HepG2 (cell line): ENCODE measurements around the gene EVA1C. TPM values are rescaled to one million over a fixed set of nuclear protein-coding genes. Genes with fewer than 3 reads are reported as not detected.

Experiments used
- ARNTL ChIP-seq: sonication (generic); formaldehyde crosslinking; IDR thresholded peaks from 2 replicates; pipeline ENCODE4 v1.4.0; 2020; ENCODE audit warnings: mild to moderate bottlenecking, missing genetic modification reagents
- DPF2 ChIP-seq: sonication (generic); formaldehyde crosslinking; IDR thresholded peaks from 2 replicates; pipeline ENCODE4 v1.4.0; 2020; ENCODE audit warnings: mild to moderate bottlenecking, low read depth, missing genetic modification reagents, borderline replicate concordance
- IKZF4 ChIP-seq: sonication (generic); formaldehyde crosslinking; IDR thresholded peaks from 2 replicates; pipeline ENCODE4 v1.5.1; 2020; ENCODE audit warnings: borderline replicate concordance, mild to moderate bottlenecking, low read depth, missing genetic modification reagents; ENCODE audit errors: not compliant biosample characterization
- KDM3A ChIP-seq: IDR thresholded peaks from 2 replicates; pipeline ENCODE4 v1.6.1; 2018; ENCODE audit warnings: low read depth, missing compliant biosample characterization
- MLLT10 ChIP-seq: sonication (generic); formaldehyde crosslinking; IDR thresholded peaks from 2 replicates; pipeline ENCODE4 v1.4.0; 2020; ENCODE audit warnings: missing genetic modification reagents
- MZF1 ChIP-seq: sonication (generic); formaldehyde crosslinking; IDR thresholded peaks from 2 replicates; pipeline ENCODE4 v1.8.1; 2023; ENCODE audit warnings: mild to moderate bottlenecking, missing genetic modification reagents, borderline replicate concordance
- NCOA2 ChIP-seq: sonication (generic); formaldehyde crosslinking; IDR thresholded peaks from 2 replicates; pipeline ENCODE4 v1.8.0; 2022; ENCODE audit warnings: inconsistent platforms
- PHF20 ChIP-seq: sonication (generic); formaldehyde crosslinking; IDR thresholded peaks from 2 replicates; pipeline ENCODE4 v1.5.0; 2020; ENCODE audit warnings: mild to moderate bottlenecking, missing genetic modification reagents
- POLR2A ChIP-seq, 2 experiments: IDR thresholded peaks; 2 replicates each; pipeline ENCODE4 v1.6.1; 2011; ENCODE audit warnings: low read depth in 2 of 2, low read length in 2 of 2, mild to moderate bottlenecking in 1 of 2, moderate library complexity in 1 of 2; ENCODE audit not compliant: insufficient read depth in 1 of 2
- SNAPC2 ChIP-seq: sonication (generic); formaldehyde crosslinking; IDR thresholded peaks from 2 replicates; pipeline ENCODE4 v1.8.1; 2022; ENCODE audit warnings: mild to moderate bottlenecking, missing genetic modification reagents
- SP5 ChIP-seq: IDR thresholded peaks from 2 replicates; pipeline ENCODE4 v1.6.1; 2016; ENCODE audit warnings: low read depth, borderline replicate concordance
- TOE1 ChIP-seq: sonication (generic); formaldehyde crosslinking; IDR thresholded peaks from 2 replicates; pipeline ENCODE4 v1.4.0; 2020; ENCODE audit warnings: mild to moderate bottlenecking, missing genetic modification reagents
- ZNF10 ChIP-seq: sonication (generic); formaldehyde crosslinking; IDR thresholded peaks from 2 replicates; pipeline ENCODE4 v1.4.0; 2020; ENCODE audit warnings: mild to moderate bottlenecking, low read depth, missing genetic modification reagents, borderline replicate concordance
- ZNF232 ChIP-seq: sonication (generic); formaldehyde crosslinking; IDR thresholded peaks from 2 replicates; pipeline ENCODE4 v1.4.0; 2020; ENCODE audit warnings: missing genetic modification reagents, borderline replicate concordance
- ZNF432 ChIP-seq: sonication (generic); formaldehyde crosslinking; IDR thresholded peaks from 2 replicates; pipeline ENCODE4 v1.5.0; 2020; ENCODE audit warnings: missing genetic modification reagents, mild to moderate bottlenecking, borderline replicate concordance
- ZNF558 ChIP-seq: sonication (generic); formaldehyde crosslinking; IDR thresholded peaks from 2 replicates; pipeline ENCODE4 v1.9.0; 2022; ENCODE audit warnings: mild to moderate bottlenecking, missing genetic modification reagents, borderline replicate concordance
- ZNF672 ChIP-seq: sonication (generic); formaldehyde crosslinking; IDR thresholded peaks from 2 replicates; pipeline ENCODE4 v1.8.1; 2022; ENCODE audit warnings: missing genetic modification reagents
- ZNF709 ChIP-seq: sonication (generic); formaldehyde crosslinking; IDR thresholded peaks from 2 replicates; pipeline ENCODE4 v1.5.0; 2020; ENCODE audit warnings: mild to moderate bottlenecking, missing genetic modification reagents
- ZNF720 ChIP-seq: sonication (generic); formaldehyde crosslinking; IDR thresholded peaks from 2 replicates; pipeline ENCODE4 v1.4.0; 2020; ENCODE audit warnings: missing genetic modification reagents
- polyA plus RNA-seq, 8 experiments: library from polyadenylated mRNA; depleted of rRNA in 3 of 8; stranded (reverse) in 7 of 8; unstranded in 1 of 8; fragments of >200 nt; fragmentation: Illumina TruSeq in 4 of 8; extraction: Trizol in 4 of 8; gene quantifications; 2 replicates each; pipeline versions ENCODE4 v1.2.1 to v1.2.3, GENCODE V29; 2011 to 2016; ENCODE audit warnings: low read depth in 4 of 8, missing spikeins in 1 of 8, mixed read lengths in 1 of 8; ENCODE audit not compliant: insufficient read depth in 1 of 8
- total RNA-seq, 5 experiments: library from RNA; depleted of rRNA; stranded (reverse); fragments of >200 nt; fragmentation: Illumina TruSeq; extraction: Trizol; gene quantifications; 2 replicates each; pipeline ENCODE4 v1.2.3, GENCODE V29; 2016; ENCODE audit warnings: low read depth in 1 of 5
- TF ChIP-seq, protein P1 (sequence below): IDR thresholded peaks from 2 replicates; pipeline ENCODE4 v1.6.1; 2016
- TF ChIP-seq, protein P2 (sequence below): sonication (generic); formaldehyde crosslinking; IDR thresholded peaks from 2 replicates; pipeline ENCODE4 v1.4.0; 2020; ENCODE audit warnings: missing genetic modification reagents; ENCODE audit errors: not compliant biosample characterization
- TF ChIP-seq, protein P3 (sequence below): sonication (generic); formaldehyde crosslinking; IDR thresholded peaks from 2 replicates; pipeline ENCODE4 v1.9.0; 2021; ENCODE audit warnings: missing genetic modification reagents, borderline replicate concordance
- TF ChIP-seq, protein P4 (sequence below): IDR thresholded peaks from 2 replicates; pipeline ENCODE4 v1.6.1; 2016; ENCODE audit warnings: control low read depth

The EVA1C gene
- total and polyA plus RNA-seq, 2 of the 13 experiments (the other 11 are each of a cell fraction or from before 2014, with no cell fraction given): 0.29 to 0.34 TPM

DNA sequence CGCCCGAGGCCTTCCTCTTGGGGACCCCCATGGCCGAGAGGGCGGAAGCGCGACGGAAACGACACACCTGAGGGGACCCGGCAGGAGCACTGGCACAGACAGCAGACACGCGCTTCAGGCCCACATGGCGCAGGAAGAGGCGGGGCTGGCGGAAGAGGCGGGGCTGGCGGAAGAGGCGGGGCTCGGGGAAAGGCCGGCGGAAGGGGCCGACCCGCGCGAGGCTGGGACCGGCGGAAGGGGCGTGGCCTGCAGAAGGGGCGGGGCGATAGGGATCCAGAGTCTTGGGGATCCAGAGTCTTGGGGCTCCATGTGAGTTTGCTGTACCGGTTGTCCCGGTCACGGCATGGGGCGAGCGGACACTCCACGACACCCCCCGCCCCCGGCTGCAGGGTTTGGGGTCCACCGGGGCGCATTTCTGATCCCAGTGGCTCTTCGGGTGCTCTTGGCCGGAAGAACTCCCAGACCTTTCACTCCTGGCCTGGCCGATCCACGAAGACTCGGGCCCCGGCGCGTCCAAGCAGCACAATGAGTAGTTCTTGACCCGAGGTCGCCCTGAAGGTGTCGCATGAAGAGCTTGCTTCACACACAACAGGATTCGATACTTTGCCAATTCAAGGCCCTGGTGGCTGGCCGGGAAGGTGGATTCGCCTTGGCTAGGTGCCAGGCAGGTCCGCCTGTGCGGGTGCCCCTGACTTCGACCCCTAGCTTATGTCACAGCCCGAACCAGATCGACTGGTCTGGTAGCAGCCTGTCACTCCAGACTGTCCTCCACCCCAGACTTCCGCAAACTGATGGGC is 19.4 kb upstream of the EVA1C start, which contains the start of gene URB1 (continued):
- TF ChIP-seq ZNF232 (peak; percentile 46; the same call in 1 of the 2 replicates), ZNF432 (CRISPR knock-in tag) (no peak), ARNTL (CRISPR knock-in tag) (peak; percentile 40; the same call in 1 of the 2 replicates), POLR2A (IDR thresholded peaks at IDR 0.05; ENCODE audit: insufficient read depth in 1 of 2, low read depth in 2 of 2, low read length in 2 of 2) (peak; percentile 80 to 92; a peak in 3 of 4 replicates), ZNF672 (CRISPR knock-in tag) (no peak), PHF20 (CRISPR knock-in tag) (peak; percentile 89), MZF1 (CRISPR knock-in tag) (peak; percentile 74; the same call in 1 of the 2 replicates), NCOA2 (peak; percentile 27; the same call in 1 of the 2 replicates), KDM3A (peak; percentile 90), ZNF10 (0 out of 2 replicates have a peak, but pooled peaks have one; percentile 47), ZNF709 (no peak), SP5 (peak; percentile 77; the same call in 1 of the 2 replicates), DPF2 (CRISPR knock-in tag) (no peak), ZNF720 (CRISPR knock-in tag) (no peak), TOE1 (CRISPR knock-in tag) (no peak), IKZF4 (CRISPR knock-in tag) (no peak), ZNF558 (CRISPR knock-in tag) (no peak), MLLT10 (no peak), SNAPC2 (CRISPR knock-in tag) (no peak)
- TF ChIP-seq, protein P1, sequence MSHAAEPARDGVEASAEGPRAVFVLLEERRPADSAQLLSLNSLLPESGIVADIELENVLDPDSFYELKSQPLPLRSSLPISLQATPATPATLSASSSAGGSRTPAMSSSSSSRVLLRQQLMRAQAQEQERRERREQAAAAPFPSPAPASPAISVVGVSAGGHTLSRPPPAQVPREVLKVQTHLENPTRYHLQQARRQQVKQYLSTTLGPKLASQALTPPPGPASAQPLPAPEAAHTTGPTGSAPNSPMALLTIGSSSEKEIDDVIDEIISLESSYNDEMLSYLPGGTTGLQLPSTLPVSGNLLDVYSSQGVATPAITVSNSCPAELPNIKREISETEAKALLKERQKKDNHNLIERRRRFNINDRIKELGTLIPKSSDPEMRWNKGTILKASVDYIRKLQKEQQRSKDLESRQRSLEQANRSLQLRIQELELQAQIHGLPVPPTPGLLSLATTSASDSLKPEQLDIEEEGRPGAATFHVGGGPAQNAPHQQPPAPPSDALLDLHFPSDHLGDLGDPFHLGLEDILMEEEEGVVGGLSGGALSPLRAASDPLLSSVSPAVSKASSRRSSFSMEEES: peak; percentile 40; the same call in 1 of the 2 replicates
- TF ChIP-seq, protein P2, sequence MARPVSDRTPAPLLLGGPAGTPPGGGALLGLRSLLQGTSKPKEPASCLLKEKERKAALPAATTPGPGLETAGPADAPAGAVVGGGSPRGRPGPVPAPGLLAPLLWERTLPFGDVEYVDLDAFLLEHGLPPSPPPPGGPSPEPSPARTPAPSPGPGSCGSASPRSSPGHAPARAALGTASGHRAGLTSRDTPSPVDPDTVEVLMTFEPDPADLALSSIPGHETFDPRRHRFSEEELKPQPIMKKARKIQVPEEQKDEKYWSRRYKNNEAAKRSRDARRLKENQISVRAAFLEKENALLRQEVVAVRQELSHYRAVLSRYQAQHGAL (CRISPR knock-in tag): no peak
- TF ChIP-seq, protein P3, sequence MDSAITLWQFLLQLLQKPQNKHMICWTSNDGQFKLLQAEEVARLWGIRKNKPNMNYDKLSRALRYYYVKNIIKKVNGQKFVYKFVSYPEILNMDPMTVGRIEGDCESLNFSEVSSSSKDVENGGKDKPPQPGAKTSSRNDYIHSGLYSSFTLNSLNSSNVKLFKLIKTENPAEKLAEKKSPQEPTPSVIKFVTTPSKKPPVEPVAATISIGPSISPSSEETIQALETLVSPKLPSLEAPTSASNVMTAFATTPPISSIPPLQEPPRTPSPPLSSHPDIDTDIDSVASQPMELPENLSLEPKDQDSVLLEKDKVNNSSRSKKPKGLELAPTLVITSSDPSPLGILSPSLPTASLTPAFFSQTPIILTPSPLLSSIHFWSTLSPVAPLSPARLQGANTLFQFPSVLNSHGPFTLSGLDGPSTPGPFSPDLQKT (CRISPR knock-in tag): no peak
- TF ChIP-seq, protein P4, sequence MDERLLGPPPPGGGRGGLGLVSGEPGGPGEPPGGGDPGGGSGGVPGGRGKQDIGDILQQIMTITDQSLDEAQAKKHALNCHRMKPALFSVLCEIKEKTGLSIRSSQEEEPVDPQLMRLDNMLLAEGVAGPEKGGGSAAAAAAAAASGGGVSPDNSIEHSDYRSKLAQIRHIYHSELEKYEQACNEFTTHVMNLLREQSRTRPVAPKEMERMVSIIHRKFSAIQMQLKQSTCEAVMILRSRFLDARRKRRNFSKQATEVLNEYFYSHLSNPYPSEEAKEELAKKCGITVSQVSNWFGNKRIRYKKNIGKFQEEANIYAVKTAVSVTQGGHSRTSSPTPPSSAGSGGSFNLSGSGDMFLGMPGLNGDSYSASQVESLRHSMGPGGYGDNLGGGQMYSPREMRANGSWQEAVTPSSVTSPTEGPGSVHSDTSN: peak; percentile 68; the same call in 1 of the 2 replicates
